ENCODE data around the gene PAM16. TPM values are rescaled to one million over a fixed set of nuclear protein-coding genes. Genes with fewer than 3 reads are reported as not detected.
A peak's percentile ranks its signal among the peaks of the same experiment; 100 is the strongest.

The PAM16 gene
- total and polyA plus RNA-seq, 9 of the 15 experiments (the other 6 are each of a cell fraction or from before 2014, with no cell fraction given): 38.7 to 273 (median 79.3) TPM

DNA sequence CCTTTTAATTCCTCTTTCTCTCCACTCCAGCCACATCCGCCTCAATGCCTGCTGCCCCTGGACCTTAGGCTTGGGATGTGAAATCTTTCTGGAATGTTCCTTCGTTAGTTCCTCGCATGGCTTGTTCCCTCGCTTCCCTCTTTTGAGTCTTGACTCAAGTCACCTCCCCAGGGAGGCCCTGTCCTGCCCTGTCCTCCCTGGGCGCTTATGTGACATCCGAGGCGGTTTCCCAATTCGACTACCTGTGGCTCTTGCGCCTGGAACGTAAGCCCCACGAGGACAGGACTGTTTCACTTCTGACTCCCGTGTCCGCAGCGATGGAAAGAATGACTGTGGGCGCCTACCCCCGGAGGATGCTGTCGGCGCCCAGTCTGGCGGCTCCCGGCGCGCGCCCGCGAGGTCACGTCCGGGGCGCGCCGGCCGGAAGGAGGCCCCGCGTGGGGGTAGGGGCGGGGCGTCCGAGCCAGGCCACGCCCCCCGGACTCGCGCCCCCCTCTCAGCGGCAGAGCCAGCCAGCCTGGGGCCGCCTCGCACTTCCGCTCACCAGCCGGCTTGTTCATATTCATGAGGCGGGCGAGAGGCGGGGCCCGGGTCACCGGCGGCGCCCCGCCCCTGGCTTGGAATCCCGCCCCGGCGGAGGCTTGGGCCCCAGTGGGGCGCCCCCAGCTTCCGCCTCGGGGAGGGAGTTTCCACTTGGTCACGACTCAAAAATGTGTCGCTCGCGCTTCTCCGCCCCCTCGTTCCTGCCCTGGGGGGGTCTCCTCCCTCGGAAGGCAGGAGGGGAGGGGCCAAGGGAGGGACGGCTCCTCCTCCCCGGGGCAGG, 43.7 kb downstream of the PAM16 start:
- CTCF ChIA-PET (ENCODE audit: low intra/inter-chr PET ratio): no interaction called here
- 2% methylated on average over 40 of the region's 68 CpGs for WGBS (ENCODE audit: insufficient coverage, low coverage, missing lambda C conversion rate)
- TF ChIP-seq PHF8 (IDR thresholded peaks at IDR 0.05; ENCODE audit: borderline replicate concordance, low read length) (peak; percentile 75; the same call in 1 of the 2 replicates), PPARD (CRISPR knock-in tag; IDR thresholded peaks at IDR 0.05) (no peak), NFATC3 (IDR thresholded peaks at IDR 0.05) (peak; percentile 60; the same call in 1 of the 2 replicates), JUND (IDR thresholded peaks at IDR 0.05; ENCODE audit: borderline replicate concordance, low read depth, low read length) (peak; percentile 73), JUND (tag; IDR thresholded peaks at IDR 0.05; ENCODE audit: borderline replicate concordance, low read depth, low read length) (peak; percentile 50; the same call in 1 of the 3 replicates), FOXP1 (CRISPR knock-in tag; IDR thresholded peaks at IDR 0.05) (peak; percentile 44; the same call in 1 of the 2 replicates), OTX1 (CRISPR knock-in tag; IDR thresholded peaks at IDR 0.05) (no peak), ZNF707 (CRISPR knock-in tag; conservative IDR thresholded peaks at IDR 0.05) (no peak), ZNF316 (IDR thresholded peaks at IDR 0.05) (peak; percentile 96), TEAD4 (IDR thresholded peaks at IDR 0.05; ENCODE audit: low read length) (peak; percentile 54; the same call in 1 of the 2 replicates), TEAD4 (CRISPR knock-in tag; IDR thresholded peaks at IDR 0.05; ENCODE audit: borderline replicate concordance) (no peak), HDGF (IDR thresholded peaks at IDR 0.05) (peak; percentile 32; the same call in 1 of the 2 replicates), THAP12 (CRISPR knock-in tag; IDR thresholded peaks at IDR 0.05) (peak; percentile 41; the same call in 1 of the 2 replicates), MAZ (CRISPR knock-in tag; conservative IDR thresholded peaks at IDR 0.05 in 1 of 2, IDR thresholded peaks at IDR 0.05 in 1 of 2) (peak; percentile 89 to 99), PATZ1 (CRISPR knock-in tag; IDR thresholded peaks at IDR 0.05; ENCODE audit: borderline replicate concordance) (no peak)
- TF ChIP-seq, protein P1, sequence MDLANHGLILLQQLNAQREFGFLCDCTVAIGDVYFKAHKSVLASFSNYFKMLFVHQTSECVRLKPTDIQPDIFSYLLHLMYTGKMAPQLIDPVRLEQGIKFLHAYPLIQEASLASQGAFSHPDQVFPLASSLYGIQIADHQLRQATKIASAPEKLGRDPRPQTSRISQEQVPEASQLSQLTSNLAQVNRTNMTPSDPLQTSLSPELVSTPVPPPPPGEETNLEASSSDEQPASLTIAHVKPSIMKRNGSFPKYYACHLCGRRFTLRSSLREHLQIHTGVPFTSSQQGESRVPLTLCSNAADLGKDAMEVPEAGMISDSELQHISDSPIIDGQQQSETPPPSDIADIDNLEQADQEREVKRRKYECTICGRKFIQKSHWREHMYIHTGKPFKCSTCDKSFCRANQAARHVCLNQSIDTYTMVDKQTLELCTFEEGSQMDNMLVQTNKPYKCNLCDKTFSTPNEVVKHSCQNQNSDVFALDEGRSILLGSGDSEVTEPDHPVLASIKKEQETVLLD (IDR thresholded peaks at IDR 0.05): 0 out of 2 replicates have a peak, but pooled peaks have one; percentile 42

More for the DNA sequence above, 43.7 kb downstream of the PAM16 start:
- in situ Hi-C loops (cut with MboI): no loop called here
- FAIRE-seq (peak; percentile 98), DNase-seq (ENCODE audit: extremely low read depth in 1 of 4, low spot score in 3 of 4) (peak; percentile 97 to 98 (median 97)), ATAC-seq (peak; percentile 98)
- H3K9ac ChIP-seq (ENCODE audit: insufficient read depth in 1 of 2, low read depth in 2 of 2, low read length in 2 of 2): peak overlapping the region; percentile 80 to 92
- H3K27me3 ChIP-seq (ENCODE audit: control insufficient read depth in 2 of 2, insufficient read depth in 2 of 2, low read length in 2 of 2): no peaks in the 10 kb centered on the region
- H2AFZ ChIP-seq (ENCODE audit: low read depth, low read length): peak overlapping the region; percentile 93
- intact Hi-C loops (cut with micrococcal nuclease): no loop called here
- H3K27ac ChIP-seq (ENCODE audit: extremely low read depth, low read depth, low read length): peak overlapping the region; percentile 86
- peaks cover 3% of the 10 kb centered on the region for H3K9me1 ChIP-seq (ENCODE audit: control insufficient read depth, insufficient read depth, low read length)
- H3K79me2 ChIP-seq (ENCODE audit: control insufficient read depth, insufficient read depth, low read length): peaks cover 18% of the 10 kb centered on the region
- peak overlapping the region; percentile 96 for H3K4me2 ChIP-seq (ENCODE audit: insufficient read depth, low read length)
- POLR2A ChIA-PET: interaction anchor here (0.6 to 2.2 kb wide), 12 partner anchors 9 to 1230 kb away, joined by 3 to 10 read pairs (median 4); partner anchors contain the start of gene GLIS2
- peaks cover 13 to 42% of the 10 kb centered on the region in 2 experiments; a peak in 4 of 5 replicates for H3K4me1 ChIP-seq (replicated peaks in 1 of 2; ENCODE audit: control insufficient read depth in 2 of 2, insufficient read depth in 2 of 2, low read length in 2 of 2)
- H3K9me3 ChIP-seq (replicated peaks; ENCODE audit: control insufficient read depth, insufficient read depth, low read depth, low read length): no peaks in the 10 kb centered on the region
- H4K20me1 ChIP-seq (replicated peaks; ENCODE audit: control insufficient read depth, insufficient read depth, low read length): no peaks in the 10 kb centered on the region
- no TSS peak for BruUV-seq (replicated peaks)
- H3K36me3 ChIP-seq (ENCODE audit: control insufficient read depth, insufficient read depth, low read length): peaks cover 29% of the 10 kb centered on the region; the same call in 2 of the 3 replicates
- H3K4me3 ChIP-seq: peak overlapping the region; percentile 64

Measured in K562 (cell line).